ENCODE results near the gene NT5DC2. TPM values are rescaled to one million over a fixed set of nuclear protein-coding genes. Genes with fewer than 3 reads are reported as not detected.
"Not testable (repeated sequence)": the region's sequence is repeated elsewhere in the genome, so short reads cannot be mapped to it uniquely, and the experiment has no call there.

Gene NT5DC2
- total and polyA plus RNA-seq, 10 of the 15 experiments (the other 5 are each of a cell fraction or from before 2014, with no cell fraction given), result 21.6 to 135 (median 66.8) TPM

- H3K27me3 ChIP-seq (replicated peaks in 1 of 2; ENCODE audit: control insufficient read depth in 2 of 2, insufficient read depth in 2 of 2, low read length in 1 of 2); DNase-seq (ENCODE audit: low read depth, low spot score); H3K4me2 ChIP-seq (ENCODE audit: control insufficient read depth, insufficient read depth); FAIRE-seq; H3K27ac ChIP-seq (ENCODE audit: control insufficient read depth, insufficient read depth); RAD21 ChIA-PET (ENCODE audit: unreplicated experiment); H4K20me1 ChIP-seq (ENCODE audit: control insufficient read depth, insufficient read depth); H3K79me2 ChIP-seq (ENCODE audit: control insufficient read depth, insufficient read depth, low read length); H3K4me1 ChIP-seq (ENCODE audit: control insufficient read depth, insufficient read depth, low read length); H3K9ac ChIP-seq (ENCODE audit: control insufficient read depth, insufficient read depth, low read length); intact Hi-C loops (cut with micrococcal nuclease; ENCODE audit: unreplicated experiment); H2AFZ ChIP-seq (ENCODE audit: control insufficient read depth, low read depth, low read length); BruUV-seq (replicated peaks); CTCF ChIA-PET; H3K9me3 ChIP-seq (replicated peaks; ENCODE audit: control insufficient read depth, insufficient read depth, low read length); SMC1A ChIA-PET (ENCODE audit: uncharacterized antibody, unreplicated experiment); H3K4me3 ChIP-seq; ATAC-seq; in situ Hi-C loops (cut with MboI): not testable (repeated sequence)
- POLR2A ChIA-PET, result interaction anchor here (1.3 kb wide), 1 partner anchor 9 kb away, joined by 3 read pairs; the partner anchor contains the start of gene UQCC5
- WGBS (ENCODE audit: insufficient coverage, insufficient replicate concordance, low lambda C conversion rate, missing lambda C conversion rate), result 89% methylated on average over 5 of the region's 5 CpGs
- peaks cover 0 to 15% of the 10 kb centered on the region in 2 experiments; a peak in 2 of 4 replicates for H3K36me3 ChIP-seq (ENCODE audit: control insufficient read depth in 2 of 2, insufficient read depth in 2 of 2, low read length in 1 of 2)
These were observed 7.0 kb downstream of the NT5DC2 start for GRCh38 chr3:52526671-52527038.

DNA sequence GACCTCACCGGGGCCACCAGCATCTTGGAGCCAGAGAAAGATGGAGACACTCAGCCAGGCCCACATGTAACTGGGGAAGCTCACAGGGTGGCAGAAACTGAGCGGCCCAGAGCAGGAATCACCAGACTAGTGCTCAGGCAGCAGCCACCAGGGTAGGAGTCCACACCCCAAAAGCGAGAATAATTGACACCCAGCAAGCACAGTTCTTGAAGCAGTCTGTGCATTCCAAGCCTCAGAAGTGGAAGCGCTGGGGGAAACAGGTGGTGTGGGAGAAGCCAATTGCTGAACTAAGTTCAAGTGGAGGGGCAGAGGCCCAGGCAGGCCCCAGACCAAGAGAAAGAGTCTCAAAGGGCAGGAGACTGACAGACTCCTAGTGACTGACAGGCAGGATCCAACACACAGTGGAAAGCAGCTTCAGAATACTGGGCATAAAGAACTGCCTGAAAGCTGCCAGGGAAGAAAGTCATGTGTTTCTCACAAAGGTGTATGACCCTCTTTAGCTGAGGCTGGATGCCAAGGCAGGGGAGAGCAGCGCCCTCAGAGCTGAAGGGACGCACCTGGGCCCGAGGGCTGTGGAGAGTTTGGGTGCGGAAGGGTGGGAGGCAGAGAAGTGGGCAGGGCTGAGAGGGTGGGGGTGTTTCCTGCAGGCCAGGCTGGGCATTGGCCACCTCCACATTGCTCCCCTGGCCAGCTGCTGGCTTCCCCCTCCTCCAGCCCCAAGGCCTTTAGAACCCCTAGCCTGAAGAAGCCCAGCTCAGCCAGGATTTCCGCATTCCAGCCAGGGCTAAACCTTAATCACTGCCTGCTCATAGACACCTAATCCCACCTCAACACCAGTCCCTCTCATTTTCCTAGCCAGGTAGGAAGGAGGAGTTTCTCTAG lies 7.7 kb downstream of the NT5DC2 start:
- FAIRE-seq, result no peak
- Histone ChIP-seq H3K4me2 (ENCODE audit: control insufficient read depth, insufficient read depth) (no peak overlapping the region), H3K4me1 (ENCODE audit: control insufficient read depth, insufficient read depth, low read length) (no peaks in the 10 kb centered on the region), H2AFZ (ENCODE audit: control insufficient read depth, low read depth, low read length) (no peak overlapping the region), H3K4me3 (no peak overlapping the region), H3K36me3 (ENCODE audit: control insufficient read depth in 2 of 2, insufficient read depth in 2 of 2, low read length in 1 of 2) (peaks cover 0 to 15% of the 10 kb centered on the region in 2 experiments; a peak in 2 of 4 replicates), H3K9me3 (replicated peaks; ENCODE audit: control insufficient read depth, insufficient read depth, low read length) (no peaks in the 10 kb centered on the region), H3K9ac (ENCODE audit: control insufficient read depth, insufficient read depth, low read length) (no peak overlapping the region), H3K27ac (ENCODE audit: control insufficient read depth, insufficient read depth) (no peak overlapping the region), H4K20me1 (ENCODE audit: control insufficient read depth, insufficient read depth) (no peaks in the 10 kb centered on the region), H3K27me3 (replicated peaks in 1 of 2; ENCODE audit: control insufficient read depth in 2 of 2, insufficient read depth in 2 of 2, low read length in 1 of 2) (no peaks in the 10 kb centered on the region), H3K79me2 (ENCODE audit: control insufficient read depth, insufficient read depth, low read length) (peaks cover 3% of the 10 kb centered on the region)
- intact Hi-C loops (cut with micrococcal nuclease; ENCODE audit: unreplicated experiment), result no loop called here
- ATAC-seq, result no peak
- WGBS (ENCODE audit: insufficient coverage, insufficient replicate concordance, low lambda C conversion rate, missing lambda C conversion rate), result 97% methylated on average over 9 of the region's 9 CpGs
- in situ Hi-C loops (cut with MboI), result no loop called here
- no TSS peak for BruUV-seq (replicated peaks)
- TF ChIP-seq CHD1 (IDR thresholded peaks at IDR 0.05; ENCODE audit: low read depth, low read length) (no peak), ZNF384 (IDR thresholded peaks at IDR 0.05; ENCODE audit: borderline replicate concordance, low read depth, low read length) (no peak), ZBTB4 (CRISPR knock-in tag; IDR thresholded peaks at IDR 0.05) (no peak), POLR2AphosphoS2 (IDR thresholded peaks at IDR 0.05; ENCODE audit: low read depth, low read length) (no peak), CHD4 (IDR thresholded peaks at IDR 0.05) (no peak), SMAD1 (IDR thresholded peaks at IDR 0.05; ENCODE audit: low read depth, partially characterized antibody) (no peak), MAX (IDR thresholded peaks at IDR 0.05; ENCODE audit: low read depth, low read length) (no peak), ATF7 (IDR thresholded peaks at IDR 0.05; ENCODE audit: low read depth) (no peak), CHD2 (IDR thresholded peaks at IDR 0.05; ENCODE audit: borderline replicate concordance, low read depth, low read length) (no peak), ZBED1 (IDR thresholded peaks at IDR 0.05; ENCODE audit: borderline replicate concordance) (no peak)
- TF ChIP-seq, protein P1, sequence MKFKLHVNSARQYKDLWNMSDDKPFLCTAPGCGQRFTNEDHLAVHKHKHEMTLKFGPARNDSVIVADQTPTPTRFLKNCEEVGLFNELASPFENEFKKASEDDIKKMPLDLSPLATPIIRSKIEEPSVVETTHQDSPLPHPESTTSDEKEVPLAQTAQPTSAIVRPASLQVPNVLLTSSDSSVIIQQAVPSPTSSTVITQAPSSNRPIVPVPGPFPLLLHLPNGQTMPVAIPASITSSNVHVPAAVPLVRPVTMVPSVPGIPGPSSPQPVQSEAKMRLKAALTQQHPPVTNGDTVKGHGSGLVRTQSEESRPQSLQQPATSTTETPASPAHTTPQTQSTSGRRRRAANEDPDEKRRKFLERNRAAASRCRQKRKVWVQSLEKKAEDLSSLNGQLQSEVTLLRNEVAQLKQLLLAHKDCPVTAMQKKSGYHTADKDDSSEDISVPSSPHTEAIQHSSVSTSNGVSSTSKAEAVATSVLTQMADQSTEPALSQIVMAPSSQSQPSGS (IDR thresholded peaks at IDR 0.05; ENCODE audit: low read length), result no peak
- POLR2A ChIA-PET, result interaction anchor here (1.3 kb wide), 1 partner anchor 10 kb away, joined by 3 read pairs; the partner anchor contains the start of gene UQCC5
- RAD21 ChIA-PET (ENCODE audit: unreplicated experiment), result no interaction called here
- CTCF ChIA-PET, result no interaction called here
- SMC1A ChIA-PET (ENCODE audit: uncharacterized antibody, unreplicated experiment), result no interaction called here
- DNase-seq (ENCODE audit: low read depth, low spot score), result no peak
